ENCODE measurements around the gene ZNF385B.
"Not testable (repeated sequence)": the region's sequence is repeated elsewhere in the genome, so short reads cannot be mapped to it uniquely, and the experiment has no call there.

ZNF385B gene

GRCh38 chr2:179861416-179862067 is at the start of gene ZNF385B:
Gene ZNF385B, minus strand, starts transcription at chr2:179861612.
- Histone ChIP-seq H3K4me3 (peak within 1 kb of the TSS; percentile 66), H3K36me3 (no peaks in the 10 kb centered on the region), H3K9ac (no peak within 1 kb of the TSS), H4K20me1 (peaks cover 29% of the 10 kb centered on the region), H3K4me1 (peaks cover 13% of the 10 kb centered on the region), H3K4me2 (peak within 1 kb of the TSS; percentile 90), H3K27me3 (peaks cover 68% of the 10 kb centered on the region), H3K9me3 (no peaks in the 10 kb centered on the region), H3K27ac (no peak within 1 kb of the TSS)
- no peak for TF ChIP-seq Cebpa-rat (IDR thresholded peaks at IDR 0.05)

DNA sequence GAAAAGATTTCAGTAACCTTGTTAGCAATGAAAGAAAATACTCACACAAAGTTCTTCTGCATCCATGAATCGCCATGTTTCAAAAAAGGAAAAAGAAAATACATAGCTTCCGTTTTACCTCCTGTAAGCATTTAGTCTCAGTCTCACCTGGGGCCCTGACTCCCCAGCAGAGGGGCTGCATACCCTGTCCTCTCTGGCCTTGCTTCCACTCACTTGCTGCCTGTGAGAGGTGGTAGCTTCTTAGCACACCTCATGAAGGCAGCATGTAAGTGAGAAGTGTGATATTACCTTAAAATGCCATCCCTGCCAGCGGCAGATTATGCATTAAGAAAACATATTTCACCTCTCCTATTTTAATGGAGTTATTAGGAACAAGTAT is 49.3 kb upstream of the ZNF385B start:
- Histone ChIP-seq H3K27ac (no peak overlapping the region), H3K9ac (no peak overlapping the region), H3K36me3 (no peaks in the 10 kb centered on the region), H3K27me3 (no peaks in the 10 kb centered on the region), H3K4me1 (no peaks in the 10 kb centered on the region), H4K20me1 (no peaks in the 10 kb centered on the region), H3K9me3 (no peaks in the 10 kb centered on the region), H3K4me2 (no peak overlapping the region), H3K4me3 (no peak overlapping the region)
- TF ChIP-seq Cebpa-rat (IDR thresholded peaks at IDR 0.05) = no peak

DNA sequence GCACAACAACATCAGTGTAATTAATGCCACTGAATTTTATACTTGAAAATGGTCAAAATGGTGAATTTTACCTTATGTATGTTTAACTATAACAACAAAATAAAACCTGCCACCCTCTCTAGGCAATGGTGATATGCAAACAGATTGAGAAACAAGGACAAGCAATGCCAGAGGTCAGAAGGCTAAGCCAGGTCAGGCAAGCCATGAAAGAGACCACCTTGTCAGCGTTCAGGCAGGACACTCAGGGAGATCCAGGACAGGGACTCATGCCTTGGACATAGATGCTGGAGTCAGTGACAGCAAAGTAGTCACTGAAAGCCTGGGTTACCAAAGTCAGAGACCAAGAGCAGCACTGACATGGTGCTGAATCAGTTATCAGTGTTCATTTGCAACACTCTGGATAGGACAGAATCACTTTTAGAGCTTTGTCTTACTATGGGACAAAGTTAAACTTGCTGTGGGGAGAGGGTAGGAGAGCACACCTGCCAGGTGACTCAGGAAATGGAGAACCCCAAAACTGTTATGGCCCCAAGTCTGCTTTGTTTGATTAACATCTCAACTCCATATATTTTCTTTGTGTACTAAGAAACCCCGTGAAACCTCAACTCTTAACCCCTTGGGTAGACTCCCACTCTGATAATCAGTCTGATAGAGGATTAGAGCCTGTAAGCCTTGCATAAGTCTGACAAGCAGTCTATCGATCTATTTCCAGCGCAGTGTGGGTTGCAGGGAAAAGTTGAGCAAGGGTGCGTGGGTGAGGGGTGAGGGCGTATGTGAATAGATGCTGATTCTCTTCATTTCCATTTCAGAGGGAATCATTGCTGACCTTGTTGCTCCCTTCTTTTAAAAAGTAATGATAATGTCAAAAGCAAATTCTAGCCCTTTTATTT is 48.7 kb upstream of the ZNF385B start:
- Histone ChIP-seq H3K9ac (no peak overlapping the region), H4K20me1 (no peaks in the 10 kb centered on the region), H3K36me3 (no peaks in the 10 kb centered on the region), H3K4me1 (no peaks in the 10 kb centered on the region), H3K27me3 (no peaks in the 10 kb centered on the region), H3K27ac (no peak overlapping the region), H3K4me2 (no peak overlapping the region), H3K4me3 (no peak overlapping the region), H3K9me3 (no peaks in the 10 kb centered on the region)
- no peak for TF ChIP-seq Cebpa-rat (IDR thresholded peaks at IDR 0.05)

DNA sequence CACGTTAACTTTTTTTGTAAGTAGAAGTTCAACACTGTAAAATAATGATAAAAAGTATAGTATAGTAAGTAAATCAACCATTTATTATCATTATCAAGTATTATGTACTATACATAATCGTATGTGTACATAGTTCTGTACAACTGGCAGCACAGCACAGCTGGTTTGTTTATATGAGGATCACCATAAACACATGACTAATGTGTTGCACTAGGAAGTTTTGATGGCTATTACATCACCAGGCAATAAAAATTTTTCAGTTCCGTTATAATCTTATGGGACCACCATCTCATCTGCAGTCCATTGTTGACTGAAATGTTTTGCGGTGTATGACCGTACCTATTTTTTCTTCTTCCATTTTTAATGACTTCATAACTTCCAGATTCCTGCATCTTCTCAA is 39.2 kb upstream of the ZNF385B start:
- H3K36me3 ChIP-seq = no peaks in the 10 kb centered on the region
- H3K4me1 ChIP-seq = no peaks in the 10 kb centered on the region
- H4K20me1 ChIP-seq = no peaks in the 10 kb centered on the region
- no peak overlapping the region for H3K4me3 ChIP-seq
- H3K9me3 ChIP-seq = peaks cover 10% of the 10 kb centered on the region
- no peak overlapping the region for H3K27ac ChIP-seq
- no peak for TF ChIP-seq Cebpa-rat (IDR thresholded peaks at IDR 0.05)
- H3K9ac ChIP-seq = no peak overlapping the region
- H3K27me3 ChIP-seq = no peaks in the 10 kb centered on the region
- H3K4me2 ChIP-seq = no peak overlapping the region

GRCh38 chr2:179899666-179900065 is 38.3 kb upstream of the ZNF385B start:
- H3K4me3 ChIP-seq = no peak overlapping the region
- no peak overlapping the region for H3K4me2 ChIP-seq
- H3K27ac ChIP-seq = no peak overlapping the region
- no peak overlapping the region for H3K9ac ChIP-seq
- no peaks in the 10 kb centered on the region for H4K20me1 ChIP-seq
- H3K36me3 ChIP-seq = no peaks in the 10 kb centered on the region
- TF ChIP-seq Cebpa-rat (IDR thresholded peaks at IDR 0.05) = no peak
- no peaks in the 10 kb centered on the region for H3K4me1 ChIP-seq
- peaks cover 10% of the 10 kb centered on the region for H3K9me3 ChIP-seq
- no peaks in the 10 kb centered on the region for H3K27me3 ChIP-seq

DNA sequence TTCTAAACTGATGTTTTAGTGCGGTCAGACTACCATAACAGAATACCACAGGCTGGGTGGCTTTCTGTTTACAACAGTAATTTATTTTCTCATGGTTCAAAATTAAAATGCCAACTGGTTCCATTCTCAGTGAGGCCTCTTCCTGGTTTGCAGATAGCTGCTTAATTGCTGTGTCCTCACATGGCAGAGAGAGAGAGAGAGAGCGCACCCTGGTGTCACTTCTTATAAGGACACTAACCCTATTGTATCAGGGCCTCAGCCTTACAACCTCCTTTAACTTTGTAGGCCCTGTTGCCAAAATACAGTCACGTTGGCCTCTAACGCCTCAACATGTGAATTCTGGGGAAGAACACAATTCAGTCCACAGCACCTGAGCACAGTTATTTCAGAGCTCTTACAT is 37.5 kb upstream of the ZNF385B start:
- H3K27ac ChIP-seq = no peak overlapping the region
- H3K36me3 ChIP-seq = no peaks in the 10 kb centered on the region
- H4K20me1 ChIP-seq = no peaks in the 10 kb centered on the region
- no peak overlapping the region for H3K4me3 ChIP-seq
- H3K4me1 ChIP-seq = no peaks in the 10 kb centered on the region
- H3K9me3 ChIP-seq = peaks cover 10% of the 10 kb centered on the region
- TF ChIP-seq Cebpa-rat (IDR thresholded peaks at IDR 0.05) = no peak
- no peak overlapping the region for H3K9ac ChIP-seq
- no peak overlapping the region for H3K4me2 ChIP-seq
- no peaks in the 10 kb centered on the region for H3K27me3 ChIP-seq

DNA sequence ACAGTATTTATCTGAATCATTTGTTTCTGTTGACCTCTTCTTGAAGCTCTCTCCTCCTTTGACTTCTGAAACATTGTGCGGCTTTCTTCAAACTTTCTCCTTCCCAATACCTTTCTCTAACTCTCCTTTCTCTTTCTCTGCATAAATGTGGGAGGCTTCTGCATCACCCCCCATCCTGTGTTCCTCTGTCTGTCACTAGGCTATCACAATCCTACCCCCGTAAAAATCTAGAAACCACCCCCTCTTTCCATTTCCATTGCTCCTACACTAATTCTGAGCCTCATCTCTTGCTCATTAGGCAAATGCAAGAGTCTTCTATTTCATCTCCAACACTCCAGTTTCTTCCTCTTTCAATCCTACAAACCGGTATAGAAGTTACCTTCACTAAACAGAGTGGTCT is 32.2 kb upstream of the ZNF385B start:
- Histone ChIP-seq H3K27ac (no peak overlapping the region), H3K36me3 (no peaks in the 10 kb centered on the region), H3K4me2 (no peak overlapping the region), H3K9me3 (peaks cover 14% of the 10 kb centered on the region), H3K4me3 (no peak overlapping the region), H4K20me1 (no peaks in the 10 kb centered on the region), H3K9ac (no peak overlapping the region), H3K27me3 (no peaks in the 10 kb centered on the region), H3K4me1 (no peaks in the 10 kb centered on the region)
- TF ChIP-seq Cebpa-rat (IDR thresholded peaks at IDR 0.05) = no peak

GRCh38 chr2:179891237-179891636 is 29.8 kb upstream of the ZNF385B start:
- Histone ChIP-seq H3K9me3 (peaks cover 18% of the 10 kb centered on the region), H3K27me3 (no peaks in the 10 kb centered on the region), H3K4me2 (no peak overlapping the region), H3K27ac (no peak overlapping the region), H3K9ac (no peak overlapping the region), H3K36me3 (no peaks in the 10 kb centered on the region), H3K4me1 (no peaks in the 10 kb centered on the region), H3K4me3 (no peak overlapping the region), H4K20me1 (no peaks in the 10 kb centered on the region)
- no peak for TF ChIP-seq Cebpa-rat (IDR thresholded peaks at IDR 0.05)

GRCh38 chr2:179890666-179891065 is 29.3 kb upstream of the ZNF385B start:
- Histone ChIP-seq H3K9ac (no peak overlapping the region), H3K9me3 (peaks cover 18% of the 10 kb centered on the region), H3K4me1 (no peaks in the 10 kb centered on the region), H3K27ac (no peak overlapping the region), H3K36me3 (no peaks in the 10 kb centered on the region), H3K4me3 (no peak overlapping the region), H3K27me3 (no peaks in the 10 kb centered on the region), H3K4me2 (no peak overlapping the region), H4K20me1 (no peaks in the 10 kb centered on the region)
- TF ChIP-seq Cebpa-rat (IDR thresholded peaks at IDR 0.05) = no peak

- H4K20me1 ChIP-seq, H3K4me1 ChIP-seq, H3K27ac ChIP-seq, H3K4me3 ChIP-seq, H3K9ac ChIP-seq, H3K4me2 ChIP-seq, H3K27me3 ChIP-seq, H3K36me3 ChIP-seq: not testable (repeated sequence)
- peaks cover 18% of the 10 kb centered on the region for H3K9me3 ChIP-seq
These were observed 27.2 kb upstream of the ZNF385B start for GRCh38 chr2:179888642-179889041.
